ENCODE data around the gene CDKN2B-AS1. TPM values are rescaled to one million over a fixed set of nuclear protein-coding genes. Genes with fewer than 3 reads are reported as not detected.

CDKN2B-AS1 gene
- total RNA-seq, 1 donor from 2014 or later, result 6.5 TPM

DNA sequence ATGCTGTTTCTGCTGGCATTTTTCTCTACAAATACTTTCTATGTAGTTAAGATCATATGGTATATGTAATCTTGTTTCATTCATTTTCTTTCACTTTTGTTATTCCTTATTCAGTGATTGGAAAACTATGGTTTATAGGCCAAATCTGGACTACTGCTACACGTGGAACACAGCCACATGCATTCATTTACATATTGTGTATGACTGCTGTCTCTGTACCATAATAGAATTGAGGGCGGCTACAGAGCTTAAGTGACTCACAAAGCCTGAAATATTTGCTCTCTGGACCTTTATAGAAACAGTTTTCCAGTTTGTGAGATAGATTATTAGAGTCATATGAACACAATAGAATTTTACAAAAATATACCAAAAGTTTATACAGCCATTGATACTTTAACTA is 148.1 kb downstream of the CDKN2B-AS1 start:
- intact Hi-C loops (cut with micrococcal nuclease), result no loop called here

DNA sequence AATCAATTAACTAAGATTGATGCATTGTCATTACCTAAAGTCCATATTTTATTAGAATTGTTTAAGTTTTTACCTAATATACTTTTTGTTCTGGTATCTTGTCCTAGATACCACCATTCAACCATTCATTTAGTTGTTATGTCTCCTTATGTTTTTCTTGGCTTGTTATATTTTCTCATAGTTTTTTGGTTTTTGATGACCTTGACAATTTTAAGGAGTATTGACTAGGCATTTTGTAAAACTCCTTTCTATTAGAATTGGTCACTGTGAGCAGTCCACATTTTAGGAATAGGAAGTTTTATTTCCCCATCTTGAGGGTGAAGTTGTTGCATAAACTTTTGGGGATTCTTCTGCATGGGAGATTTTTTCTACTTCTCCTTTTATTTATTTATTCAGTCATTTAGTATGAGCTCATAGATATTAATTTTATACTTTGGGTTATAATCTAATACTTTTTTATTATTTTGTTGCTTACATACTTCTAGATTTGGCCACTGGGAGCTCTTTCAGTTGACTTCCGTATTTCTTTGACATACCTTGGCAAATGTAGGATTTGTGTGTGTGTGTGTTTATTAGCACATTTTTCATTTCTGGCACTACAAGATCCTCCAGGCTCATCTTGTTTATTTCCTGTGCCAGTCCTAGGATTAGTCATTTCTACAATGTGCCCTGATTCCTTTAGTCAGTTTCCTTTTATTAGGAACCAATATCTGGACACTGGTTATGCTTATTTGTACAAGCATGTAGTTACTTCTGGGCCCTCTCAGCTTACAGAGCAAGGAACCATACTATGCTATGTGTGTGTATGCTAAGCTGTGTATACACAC is 149.4 kb downstream of the CDKN2B-AS1 start:
- intact Hi-C loops (cut with micrococcal nuclease), result no loop called here

DNA sequence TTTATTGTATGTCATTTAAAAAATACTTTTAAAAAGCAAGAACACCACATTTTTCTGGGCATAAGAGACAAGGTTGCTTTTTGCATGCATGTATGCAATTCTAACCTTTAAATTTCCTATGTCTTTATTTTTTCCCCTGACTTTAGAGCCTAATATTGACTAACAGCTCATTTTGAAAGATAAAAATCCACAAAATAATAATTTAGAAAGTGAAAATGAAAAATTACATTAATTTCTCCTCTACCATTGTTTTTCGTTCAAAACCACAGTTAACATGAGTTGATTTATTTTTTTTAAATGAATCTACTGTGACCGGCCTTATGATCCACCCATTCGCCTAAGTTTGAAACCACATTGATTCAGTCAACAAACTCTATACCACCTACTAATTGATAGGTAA is 152.0 kb downstream of the CDKN2B-AS1 start:
- intact Hi-C loops (cut with micrococcal nuclease), result loop anchor here (5.0 kb wide), 1 partner anchor 61 kb away; no protein-coding TSS in a partner anchor

GRCh38 chr9:22147813-22148527 is 153.4 kb downstream of the CDKN2B-AS1 start:
- intact Hi-C loops (cut with micrococcal nuclease), result loop anchor here (1.0 to 5.0 kb wide), 5 partner anchors 28 to 96 kb away; no protein-coding TSS in a partner anchor

- intact Hi-C loops (cut with micrococcal nuclease), result loop anchor here (1.0 to 5.0 kb wide), 5 partner anchors 28 to 96 kb away; no protein-coding TSS in a partner anchor
Measured at GRCh38 chr9:22148528-22148875, 153.9 kb downstream of the CDKN2B-AS1 start.

- intact Hi-C loops (cut with micrococcal nuclease), result loop anchor here (1.0 to 5.0 kb wide), 5 partner anchors 27 to 97 kb away; no protein-coding TSS in a partner anchor
Measured at GRCh38 chr9:22148876-22149637, 154.5 kb downstream of the CDKN2B-AS1 start.

- intact Hi-C loops (cut with micrococcal nuclease), result no loop called here
Measured at GRCh38 chr9:22154064-22154463, 159.5 kb downstream of the CDKN2B-AS1 start.

- intact Hi-C loops (cut with micrococcal nuclease), result no loop called here
Measured at GRCh38 chr9:22156586-22156985, 162.0 kb downstream of the CDKN2B-AS1 start.

- intact Hi-C loops (cut with micrococcal nuclease), result no loop called here
Measured at GRCh38 chr9:22157276-22157675, 162.7 kb downstream of the CDKN2B-AS1 start.

GRCh38 chr9:22157828-22158227 is 163.2 kb downstream of the CDKN2B-AS1 start:
- intact Hi-C loops (cut with micrococcal nuclease), result no loop called here

GRCh38 chr9:22158271-22158670 is 163.7 kb downstream of the CDKN2B-AS1 start:
- intact Hi-C loops (cut with micrococcal nuclease), result no loop called here

- intact Hi-C loops (cut with micrococcal nuclease), result no loop called here
Measured at GRCh38 chr9:22158927-22159346, 164.3 kb downstream of the CDKN2B-AS1 start.

DNA sequence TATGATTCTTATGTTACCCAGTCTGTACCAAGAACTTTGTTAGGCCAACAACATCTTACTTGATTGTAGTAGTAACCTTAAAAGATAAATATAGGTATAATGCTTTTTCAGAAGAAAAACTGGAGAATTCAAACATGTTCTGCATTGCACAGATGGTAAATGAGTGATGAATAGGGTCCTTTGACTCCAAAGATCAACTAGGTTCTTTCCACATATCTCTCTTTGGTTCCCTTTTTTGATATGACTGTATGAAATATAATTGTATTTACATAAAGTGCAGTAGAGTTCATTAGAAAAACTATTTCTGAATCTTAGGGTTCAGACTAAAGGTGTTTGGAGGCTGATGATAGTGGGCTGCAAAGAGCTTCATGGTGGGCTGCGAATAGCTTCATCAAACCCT is 165.0 kb downstream of the CDKN2B-AS1 start:
- intact Hi-C loops (cut with micrococcal nuclease), result no loop called here

DNA sequence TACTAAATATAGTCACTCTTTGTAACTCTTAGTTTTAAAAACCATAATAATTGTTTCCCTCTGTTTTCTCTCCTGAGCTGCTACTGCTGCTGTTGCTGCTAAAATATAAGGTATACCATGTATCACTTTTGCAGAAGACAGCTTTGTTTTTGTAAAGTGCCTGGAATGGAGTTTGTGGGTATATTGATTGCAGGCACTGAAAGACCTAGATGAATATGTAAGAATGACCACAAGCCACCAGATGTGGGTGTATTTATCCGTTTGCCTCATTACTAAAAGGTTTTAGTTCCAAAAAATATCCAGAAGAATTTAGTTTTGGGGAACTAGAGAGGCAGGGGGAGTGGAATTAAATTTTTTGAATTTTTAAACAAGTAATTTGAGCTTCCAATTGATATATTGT is 165.6 kb downstream of the CDKN2B-AS1 start:
- intact Hi-C loops (cut with micrococcal nuclease), result no loop called here

- intact Hi-C loops (cut with micrococcal nuclease), result no loop called here
Measured at GRCh38 chr9:22165144-22165543, 170.6 kb downstream of the CDKN2B-AS1 start.

- intact Hi-C loops (cut with micrococcal nuclease), result no loop called here
Measured at GRCh38 chr9:22169243-22169642, 174.7 kb downstream of the CDKN2B-AS1 start.

- intact Hi-C loops (cut with micrococcal nuclease), result no loop called here
Measured at GRCh38 chr9:22169727-22170503, 175.3 kb downstream of the CDKN2B-AS1 start.
